Heart left ventricle (tissue), 16 donors: Measurements from ENCODE around the gene ZYX. TPM values are rescaled to one million over a fixed set of nuclear protein-coding genes. Genes with fewer than 3 reads are reported as not detected.

Source experiments
- ATAC-seq, 4 donors: fragments of 200-7000 bp; cut with Tn5 transposase; one replicate each; pipeline ENCODE4 v1.9.1; 2020 to 2022; ENCODE audit warnings: moderate library complexity in 4 of 4, mild to moderate bottlenecking in 3 of 4, moderate number of reproducible peaks in 1 of 4
- DNase-seq, 5 donors: peaks; one replicate each; pipeline ENCODE4 v3.0.0-alpha.2; 2020
- H3K27ac ChIP-seq, 12 donors: fragments of 200-600 bp; sonication (generic) in 4 of 12; one replicate each; pipeline versions ENCODE4 v1.5.0 to v1.8.0; 2016 to 2022; ENCODE audit warnings: mild to moderate bottlenecking in 2 of 12
- H3K27me3 ChIP-seq, 9 donors: fragments of 200-600 bp; sonication (generic) in 2 of 9; one replicate each; pipeline versions ENCODE4 v1.5.1 to v1.8.0; 2016 to 2022; ENCODE audit warnings: mild to moderate bottlenecking in 3 of 9
- H3K36me3 ChIP-seq, 9 donors: fragments of 200-600 bp; sonication (generic) in 2 of 9; one replicate each; pipeline versions ENCODE4 v1.5.0 to v1.8.0; 2018 to 2022; ENCODE audit warnings: mild to moderate bottlenecking in 2 of 9
- H3K4me1 ChIP-seq, 12 donors: fragments of 200-600 bp; sonication (generic) in 4 of 12; one replicate each; pipeline versions ENCODE4 v1.5.0 to v1.8.0; 2016 to 2022; ENCODE audit warnings: mild to moderate bottlenecking in 3 of 12
- H3K4me3 ChIP-seq, 12 donors: fragments of 200-600 bp; sonication (generic) in 4 of 12; one replicate each; pipeline versions ENCODE4 v1.5.0 to v1.8.0; 2017 to 2022; ENCODE audit warnings: mild to moderate bottlenecking in 9 of 12, moderate library complexity in 4 of 12
- H3K9me3 ChIP-seq, 12 donors: fragments of 200-600 bp; sonication (generic) in 4 of 12; one replicate each; pipeline versions ENCODE4 v1.5.0 to v1.8.0; 2016 to 2022; ENCODE audit warnings: mild to moderate bottlenecking in 1 of 12
- POLR2A ChIP-seq, 2 donors: fragments of 450-650 bp; IDR thresholded peaks; one replicate each; pipeline ENCODE4 v1.6.1; 2017; ENCODE audit warnings: antibody characterized with exemption in 2 of 2, mild to moderate bottlenecking in 2 of 2, moderate library complexity in 2 of 2
- WGBS, 4 donors: extraction: QIAGEN DNeasy Blood & Tissue Kit in 2 of 4; methylation state at CpG; one replicate each; pipeline versions ENCODE4 v1.1.5 to v1.1.7; 2013 to 2018; 5-methylcytosine and 5-hydroxymethylcytosine counted together
- intact Hi-C, 10 donors: fragments of 100-400 bp; cut with DNase I; formaldehyde crosslinking; loops; one replicate each; pipeline versions ENCODE4 v1.11.1 to v1.14.2; 2022
- polyA plus RNA-seq, 2 donors: library from polyadenylated mRNA; stranded (reverse); fragments of 200-250 nt; gene quantifications; one replicate each; pipeline ENCODE4 v1.2.3, GENCODE V29; 2013
- total RNA-seq, 9 donors: library from RNA; depleted of rRNA in 2 of 9; stranded (reverse); fragments of >200 nt in 2 of 9; fragmentation: NEBNext Ultra II Directional in 3 of 9; extraction: Animal tissue kit (Norgen Biotek cat#: 25700) in 3 of 9; gene quantifications; one replicate each; pipeline versions ENCODE4 v1.1.0 to v1.2.4, GENCODE V29; 2016 to 2023
- TF ChIP-seq, protein P1 (sequence below), 12 donors: fragments of 200-600 bp; sonication (generic) in 4 of 12; IDR thresholded peaks; one replicate each; pipeline versions ENCODE4 v1.5.0 to v1.8.0; 2018 to 2022; ENCODE audit warnings: antibody characterized with exemption in 12 of 12, mild to moderate bottlenecking in 5 of 12
- donor health status: ischemic (EF 13 %, LVEDD 7.1; RV severe dilation, severe dysfunction).
- donor health status: healthy with polysubstance abuse.
- donor health status: DM: no; HTN: yes; CAD: no.
- donor health status: DM: no; HTN: no; CAD: no.
- donor health status: ischemic (EF 25% LVEDD 6.9; RV normal size, moderate dysfunction).
- donor health status: ischemic (EF 25% LVEDD 5.7; RV mildly dilated, moderate dysfunction).
- donor health status: healthy.
- donor health status: DM: yes; HTN: yes; CAD: no.
- donor health status: ischemic (EF 35%, LVEDD 5.7; RV mildly dilated, moderate dysfunction).
- donor health status: nonischemic (EF 11% LVEDD 7.7; RV severe dilation, severe dysfunction).
- donor health status: DM: yes; HTN: yes; CAD: no.
- donor health status: PGD.
- donor health status: ischemic (EF 29% LVEDD 5.4; RV normal size, mild dysfunction).
- donor health status: nonischemic (EF 23%, LVEDD 6.1; RV moderate dilation, normal function).

The ZYX gene
- total and polyA plus RNA-seq, 11 donors = 55.9 to 217 (median 79.4) TPM

- intact Hi-C loops = loop anchor here in 2 of 10 donors (10.0 kb wide), 2 partner anchors 103 to 517 kb away; partner anchors contain the start of genes CASP2 (in 2 of the 2), TMEM139 (in 2 of the 2) and TCAF1 (in 1 of the 2)
- ATAC-seq = no peak
- H3K27ac ChIP-seq = peak overlapping the region in 1 of 12 donors; percentile 99
Observed at GRCh38 chr7:143388051-143388450, 6.9 kb downstream of the ZYX start.

DNA sequence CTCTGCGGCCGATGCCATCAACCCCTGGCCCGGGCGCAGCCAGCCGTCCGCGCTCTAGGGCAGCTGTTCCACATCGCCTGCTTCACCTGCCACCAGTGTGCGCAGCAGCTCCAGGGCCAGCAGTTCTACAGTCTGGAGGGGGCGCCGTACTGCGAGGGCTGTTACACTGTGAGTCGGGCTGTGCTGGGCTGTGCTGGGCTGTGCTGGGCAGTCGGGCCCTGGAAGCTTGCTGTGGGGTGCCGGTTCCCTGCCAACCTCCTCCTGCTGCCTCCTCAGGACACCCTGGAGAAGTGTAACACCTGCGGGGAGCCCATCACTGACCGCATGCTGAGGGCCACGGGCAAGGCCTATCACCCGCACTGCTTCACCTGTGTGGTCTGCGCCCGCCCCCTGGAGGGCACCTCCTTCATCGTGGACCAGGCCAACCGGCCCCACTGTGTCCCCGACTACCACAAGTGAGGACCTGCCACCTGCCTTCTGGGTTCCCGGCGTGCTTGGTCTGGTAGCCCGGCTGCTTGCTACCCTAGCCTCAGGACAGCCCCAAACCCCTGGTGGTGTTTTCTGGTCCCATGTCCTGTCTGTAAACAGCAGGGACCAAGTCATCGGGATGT lies 7.5 kb downstream of the ZYX start:
- no peaks in the 10 kb centered on the region for H3K9me3 ChIP-seq
- no peak overlapping the region for H3K4me3 ChIP-seq
- peaks cover 0 to 69% (median 46%) of the 10 kb centered on the region in 9 donors for H3K36me3 ChIP-seq
- TF ChIP-seq, protein P1, sequence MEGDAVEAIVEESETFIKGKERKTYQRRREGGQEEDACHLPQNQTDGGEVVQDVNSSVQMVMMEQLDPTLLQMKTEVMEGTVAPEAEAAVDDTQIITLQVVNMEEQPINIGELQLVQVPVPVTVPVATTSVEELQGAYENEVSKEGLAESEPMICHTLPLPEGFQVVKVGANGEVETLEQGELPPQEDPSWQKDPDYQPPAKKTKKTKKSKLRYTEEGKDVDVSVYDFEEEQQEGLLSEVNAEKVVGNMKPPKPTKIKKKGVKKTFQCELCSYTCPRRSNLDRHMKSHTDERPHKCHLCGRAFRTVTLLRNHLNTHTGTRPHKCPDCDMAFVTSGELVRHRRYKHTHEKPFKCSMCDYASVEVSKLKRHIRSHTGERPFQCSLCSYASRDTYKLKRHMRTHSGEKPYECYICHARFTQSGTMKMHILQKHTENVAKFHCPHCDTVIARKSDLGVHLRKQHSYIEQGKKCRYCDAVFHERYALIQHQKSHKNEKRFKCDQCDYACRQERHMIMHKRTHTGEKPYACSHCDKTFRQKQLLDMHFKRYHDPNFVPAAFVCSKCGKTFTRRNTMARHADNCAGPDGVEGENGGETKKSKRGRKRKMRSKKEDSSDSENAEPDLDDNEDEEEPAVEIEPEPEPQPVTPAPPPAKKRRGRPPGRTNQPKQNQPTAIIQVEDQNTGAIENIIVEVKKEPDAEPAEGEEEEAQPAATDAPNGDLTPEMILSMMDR (IDR thresholded peaks at IDR 0.05) = no peak
- TF ChIP-seq POLR2A (IDR thresholded peaks at IDR 0.05) = no peak
- H3K27ac ChIP-seq = peak overlapping the region in 2 of 12 donors; percentile 13 to 99
- DNase-seq = no peak
- WGBS, 4 donors = 90 to 93% (median 91%) methylated on average over 21 to 28 of the region's 28 CpGs
- H3K4me1 ChIP-seq = peaks cover 8 to 97% (median 67%) of the 10 kb centered on the region in 12 donors
- no peaks in the 10 kb centered on the region for H3K27me3 ChIP-seq
- ATAC-seq = no peak
- intact Hi-C loops = loop anchor here in 2 of 10 donors (10.0 kb wide), 2 partner anchors 104 to 516 kb away; partner anchors contain the start of genes CASP2 (in 2 of the 2), TMEM139 (in 2 of the 2) and TCAF1 (in 1 of the 2)

More at GRCh38 chr7:143388051-143388450, 6.9 kb downstream of the ZYX start:
- TF ChIP-seq, protein P1 (IDR thresholded peaks at IDR 0.05) = no peak
- TF ChIP-seq POLR2A (IDR thresholded peaks at IDR 0.05) = no peak
- H3K4me1 ChIP-seq = peaks cover 10 to 97% (median 67%) of the 10 kb centered on the region in 12 donors
- H3K9me3 ChIP-seq = no peaks in the 10 kb centered on the region
- no peak overlapping the region for H3K4me3 ChIP-seq
- H3K27me3 ChIP-seq = no peaks in the 10 kb centered on the region
- 76 to 89% (median 82%) methylated on average over 8 to 10 of the region's 10 CpGs for WGBS, 4 donors
- no peak for DNase-seq
- H3K36me3 ChIP-seq = peaks cover 0 to 73% (median 46%) of the 10 kb centered on the region in 9 donors

DNA sequence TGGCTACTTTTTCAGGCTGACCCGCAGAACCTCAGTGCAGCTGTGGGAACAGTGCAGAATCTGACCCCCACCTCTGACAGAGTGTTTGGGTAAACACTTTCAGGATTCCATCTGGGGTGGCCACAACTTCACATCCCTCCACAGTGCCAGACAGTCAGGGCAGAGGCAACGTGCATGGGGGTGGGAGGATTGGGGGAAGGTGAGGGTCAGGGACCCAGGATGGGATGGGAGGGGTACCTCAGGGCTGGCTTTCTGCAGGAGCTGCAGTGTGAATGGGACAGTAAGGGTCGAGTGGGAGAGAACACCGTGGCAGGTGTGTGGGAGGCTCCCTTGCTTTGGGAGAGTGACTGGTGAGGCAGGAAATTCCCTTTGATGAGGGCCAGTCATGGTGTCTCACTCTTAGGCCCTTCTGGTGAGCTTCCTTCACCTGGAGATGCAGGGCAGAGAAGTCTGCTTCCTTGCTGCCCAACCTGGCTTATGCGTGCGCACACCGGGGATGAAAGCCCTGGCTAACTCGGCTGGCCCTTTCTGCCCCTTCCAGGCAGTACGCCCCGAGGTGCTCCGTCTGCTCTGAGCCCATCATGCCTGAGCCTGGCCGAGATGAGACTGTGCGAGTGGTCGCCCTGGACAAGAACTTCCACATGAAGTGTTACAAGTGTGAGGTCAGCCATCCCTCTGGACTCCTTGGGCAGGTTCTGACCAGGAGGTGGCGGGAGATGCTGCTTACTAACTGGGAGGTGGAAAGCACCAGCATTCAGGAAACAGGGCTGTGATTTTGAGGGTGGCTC lies 8.4 kb downstream of the ZYX start:
- Histone ChIP-seq H3K4me1 (peaks cover 5 to 95% (median 59%) of the 10 kb centered on the region in 12 donors), H3K27me3 (no peaks in the 10 kb centered on the region), H3K27ac (peak overlapping the region in 2 of 12 donors; percentile 37 to 99), H3K9me3 (no peaks in the 10 kb centered on the region), H3K36me3 (peaks cover 0 to 66% (median 45%) of the 10 kb centered on the region in 9 donors), H3K4me3 (no peak overlapping the region)
- no peak for ATAC-seq
- no peak for TF ChIP-seq POLR2A (IDR thresholded peaks at IDR 0.05)
- TF ChIP-seq, protein P1 (IDR thresholded peaks at IDR 0.05) = no peak
- 74 to 93% (median 88%) methylated on average over 7 to 15 of the region's 15 CpGs for WGBS, 4 donors
- intact Hi-C loops = loop anchor here in 3 of 10 donors (2.0 to 10.0 kb wide), 3 partner anchors 17 to 515 kb away; partner anchors contain the start of genes CASP2 (in 2 of the 3), TMEM139 (in 2 of the 3) and TCAF1 (in 1 of the 3)
- DNase-seq = no peak
